Measurements from ENCODE around the gene SNAPIN.

SNAPIN gene

GRCh38 chr1:153705484-153705883, 47.0 kb downstream of the SNAPIN start:
- H3K4me2 ChIP-seq (ENCODE audit: low read depth, low read length): no peak overlapping the region
- no peaks in the 10 kb centered on the region for H3F3A ChIP-seq (ENCODE audit: insufficient read depth, low read length)
- H3K9ac ChIP-seq (ENCODE audit: low read length): no peak overlapping the region
- no peak for DNase-seq
- H3K36me3 ChIP-seq (replicated peaks; ENCODE audit: insufficient read depth, low read length): no peaks in the 10 kb centered on the region
- H3K27ac ChIP-seq (ENCODE audit: low read length): no peak overlapping the region
- no peaks in the 10 kb centered on the region for H3K9me2 ChIP-seq (replicated peaks; ENCODE audit: insufficient read depth, low read length)
- TF ChIP-seq CTCF (IDR thresholded peaks at IDR 0.05; ENCODE audit: low read length) (no peak), EZH2 (optimal IDR thresholded peaks at IDR 0.05; ENCODE audit: low read depth, low read length) (no peak), EZH2phosphoT487 (IDR thresholded peaks at IDR 0.05; ENCODE audit: low read length) (no peak)
- H2AFZ ChIP-seq (ENCODE audit: low read length): no peak overlapping the region
- H3K4me3 ChIP-seq (ENCODE audit: low read length): no peak overlapping the region
- H3K9me3 ChIP-seq (replicated peaks; ENCODE audit: insufficient read depth, low read length): no peaks in the 10 kb centered on the region
- no peaks in the 10 kb centered on the region for H3K4me1 ChIP-seq (ENCODE audit: low read length)
- no peaks in the 10 kb centered on the region for H4K20me1 ChIP-seq (ENCODE audit: insufficient read depth, low read length)
- H3K27me3 ChIP-seq (replicated peaks; ENCODE audit: insufficient read depth, low read length): no peaks in the 10 kb centered on the region
- no peaks in the 10 kb centered on the region for H3K79me2 ChIP-seq (ENCODE audit: low read length)

- DNase-seq: no peak
- Histone ChIP-seq H3K79me2 (ENCODE audit: low read length) (no peaks in the 10 kb centered on the region), H2AFZ (ENCODE audit: low read length) (no peak overlapping the region), H3F3A (ENCODE audit: insufficient read depth, low read length) (no peaks in the 10 kb centered on the region), H3K4me2 (ENCODE audit: low read depth, low read length) (no peak overlapping the region), H3K9me2 (replicated peaks; ENCODE audit: insufficient read depth, low read length) (no peaks in the 10 kb centered on the region), H3K9ac (ENCODE audit: low read length) (no peak overlapping the region), H3K27me3 (replicated peaks; ENCODE audit: insufficient read depth, low read length) (no peaks in the 10 kb centered on the region), H4K20me1 (ENCODE audit: insufficient read depth, low read length) (no peaks in the 10 kb centered on the region), H3K9me3 (replicated peaks; ENCODE audit: insufficient read depth, low read length) (no peaks in the 10 kb centered on the region), H3K27ac (ENCODE audit: low read length) (no peak overlapping the region), H3K36me3 (replicated peaks; ENCODE audit: insufficient read depth, low read length) (no peaks in the 10 kb centered on the region), H3K4me1 (ENCODE audit: low read length) (no peaks in the 10 kb centered on the region), H3K4me3 (ENCODE audit: low read length) (no peak overlapping the region)
- no peak for TF ChIP-seq EZH2 (optimal IDR thresholded peaks at IDR 0.05; ENCODE audit: low read depth, low read length)
- no peak for TF ChIP-seq EZH2phosphoT487 (IDR thresholded peaks at IDR 0.05; ENCODE audit: low read length)
- TF ChIP-seq CTCF (IDR thresholded peaks at IDR 0.05; ENCODE audit: low read length): no peak
Observed at GRCh38 chr1:153711026-153711425, 52.5 kb downstream of the SNAPIN start.

Measured in MM.1S (cell line).